Measurements from ENCODE around the gene HES7. TPM values are rescaled to one million over a fixed set of nuclear protein-coding genes. Genes with fewer than 3 reads are reported as not detected.

The HES7 gene
- total and polyA plus RNA-seq, 10 donors, result 0.04 to 0.67 (median 0.41) TPM; not detected in 5

GRCh38 chr17:8145811-8146210, 21.9 kb upstream of the HES7 start:
- Histone ChIP-seq H3K4me1 (peaks cover 8 to 44% (median 15%) of the 10 kb centered on the region in 6 donors), H3K4me3 (no peak overlapping the region), H3K36me3 (peaks cover 16 to 100% (median 96%) of the 10 kb centered on the region in 6 donors), H3K9me3 (no peaks in the 10 kb centered on the region), H3K27ac (peak overlapping the region in 2 of 8 donors; percentile 4 to 16), H3K27me3 (replicated peaks in 1 of 7) (no peaks in the 10 kb centered on the region)
- WGBS, 5 donors, result 93 to 96% (median 93%) methylated on average over 11 to 12 of the region's 12 CpGs
- intact Hi-C loops (cut with DNase I; ENCODE audit: low total_unique reads), result no loop called here
- TF ChIP-seq CTCF (IDR thresholded peaks at IDR 0.05 in 8 of 11, conservative IDR thresholded peaks at IDR 0.05 in 3 of 11) (no peak), POLR2AphosphoS5 (IDR thresholded peaks at IDR 0.05) (peak in 2 of 3 donors; percentile 39 to 56), POLR2A (IDR thresholded peaks at IDR 0.05) (no peak)
- no peak for DNase-seq

GRCh38 chr17:8144401-8145231, 20.7 kb upstream of the HES7 start:
- 87 to 94% (median 94%) methylated on average over 9 to 15 of the region's 15 CpGs for WGBS, 5 donors
- intact Hi-C loops (cut with DNase I; ENCODE audit: low total_unique reads), result no loop called here
- peaks cover 15 to 100% (median 99%) of the 10 kb centered on the region in 6 donors for H3K36me3 ChIP-seq
- no peaks in the 10 kb centered on the region for H3K9me3 ChIP-seq
- H3K27ac ChIP-seq, result no peak overlapping the region
- H3K4me1 ChIP-seq, result peaks cover under 1 to 44% (median 9%) of the 10 kb centered on the region in 6 donors
- no peaks in the 10 kb centered on the region for H3K27me3 ChIP-seq (replicated peaks in 1 of 7)
- no peak overlapping the region for H3K4me3 ChIP-seq
- TF ChIP-seq POLR2AphosphoS5 (IDR thresholded peaks at IDR 0.05) (peak; percentile 3 to 75 (median 39)), CTCF (IDR thresholded peaks at IDR 0.05 in 8 of 11, conservative IDR thresholded peaks at IDR 0.05 in 3 of 11) (no peak)
- no peak for DNase-seq

- Histone ChIP-seq H3K27ac (no peak overlapping the region), H3K27me3 (replicated peaks in 1 of 7) (no peaks in the 10 kb centered on the region), H3K9me3 (no peaks in the 10 kb centered on the region), H3K36me3 (peaks cover 10 to 96% (median 93%) of the 10 kb centered on the region in 6 donors), H3K4me1 (peaks cover 7 to 48% (median 14%) of the 10 kb centered on the region in 6 donors), H3K4me3 (no peak overlapping the region)
- no peak for DNase-seq
- WGBS, 5 donors, result 93 to 96% (median 95%) methylated on average over 22 of the region's 22 CpGs
- TF ChIP-seq POLR2AphosphoS5 (IDR thresholded peaks at IDR 0.05), result peak; percentile 52 to 66 (median 57)
- TF ChIP-seq POLR2A (IDR thresholded peaks at IDR 0.05), result no peak
- intact Hi-C loops (cut with DNase I; ENCODE audit: low total_unique reads), result no loop called here
Observed at GRCh38 chr17:8143581-8144400, 19.9 kb upstream of the HES7 start.

- H3K36me3 ChIP-seq, result peaks cover 6 to 89% (median 86%) of the 10 kb centered on the region in 6 donors
- intact Hi-C loops (cut with DNase I; ENCODE audit: low total_unique reads), result no loop called here
- peak overlapping the region in 1 of 8 donors; percentile 37 for H3K27ac ChIP-seq
- peaks cover 11 to 55% (median 21%) of the 10 kb centered on the region in 6 donors for H3K4me1 ChIP-seq
- WGBS, 5 donors, result 83 to 96% (median 95%) methylated on average over 10 to 15 of the region's 15 CpGs
- no peak for DNase-seq
- TF ChIP-seq POLR2A (IDR thresholded peaks at IDR 0.05), result no peak
- peak in 2 of 3 donors; percentile 8 to 48 for TF ChIP-seq POLR2AphosphoS5 (IDR thresholded peaks at IDR 0.05)
- no peak overlapping the region for H3K4me3 ChIP-seq
- no peaks in the 10 kb centered on the region for H3K9me3 ChIP-seq
- H3K27me3 ChIP-seq (replicated peaks in 1 of 7), result no peaks in the 10 kb centered on the region
Observed at GRCh38 chr17:8142887-8143580, 19.1 kb upstream of the HES7 start.

All from spleen (tissue), 11 donors.